Fibroblast of skin of left quadriceps (primary cell): ENCODE data around the gene DUOX1.

Experiments
- DNase-seq, 2 experiments: peaks; one replicate each; pipeline ENCODE4 v3.0.0-alpha.2; 2013; ENCODE audit warnings: low read depth in 2 of 2

The DUOX1 gene

DNA sequence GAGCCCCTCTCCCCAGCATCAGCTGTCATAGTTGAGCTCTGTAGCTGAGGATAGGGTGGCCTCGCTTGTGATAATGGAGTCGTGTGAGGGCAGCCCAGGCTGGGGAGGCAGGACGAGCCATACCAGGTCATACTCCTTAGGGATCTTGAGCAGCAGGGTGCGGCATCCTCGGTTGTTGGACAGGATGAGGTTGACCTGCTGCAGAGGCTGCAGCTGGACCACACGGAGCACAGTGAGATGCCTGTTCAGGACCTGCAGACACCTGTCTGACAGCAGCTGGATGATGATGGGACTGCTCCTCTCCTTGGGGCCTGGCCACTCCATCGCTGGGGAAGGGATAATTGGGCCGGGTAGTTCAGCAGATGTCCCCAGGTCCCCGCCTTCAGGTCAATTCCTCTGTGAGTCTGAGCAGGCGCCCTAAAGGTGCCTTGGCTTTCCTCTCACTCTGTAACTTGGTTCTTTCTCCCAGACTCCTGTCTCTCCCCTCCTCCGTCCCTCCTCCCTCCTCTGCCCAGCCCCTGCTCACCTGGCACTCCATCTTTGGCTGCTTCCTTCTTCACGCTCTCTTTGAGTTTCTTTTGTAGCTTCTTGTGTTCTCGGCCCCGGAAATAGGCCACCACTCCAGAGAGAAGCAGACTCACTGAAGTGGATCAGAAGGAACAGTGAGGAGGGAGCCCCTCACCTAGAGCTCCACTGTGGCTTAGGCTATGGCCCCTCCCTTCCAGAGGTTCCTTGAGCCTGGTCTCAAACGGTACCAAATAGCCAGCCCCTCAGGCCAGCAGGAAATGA is 23.6 kb upstream of the DUOX1 start:
- no peak for DNase-seq

DNA sequence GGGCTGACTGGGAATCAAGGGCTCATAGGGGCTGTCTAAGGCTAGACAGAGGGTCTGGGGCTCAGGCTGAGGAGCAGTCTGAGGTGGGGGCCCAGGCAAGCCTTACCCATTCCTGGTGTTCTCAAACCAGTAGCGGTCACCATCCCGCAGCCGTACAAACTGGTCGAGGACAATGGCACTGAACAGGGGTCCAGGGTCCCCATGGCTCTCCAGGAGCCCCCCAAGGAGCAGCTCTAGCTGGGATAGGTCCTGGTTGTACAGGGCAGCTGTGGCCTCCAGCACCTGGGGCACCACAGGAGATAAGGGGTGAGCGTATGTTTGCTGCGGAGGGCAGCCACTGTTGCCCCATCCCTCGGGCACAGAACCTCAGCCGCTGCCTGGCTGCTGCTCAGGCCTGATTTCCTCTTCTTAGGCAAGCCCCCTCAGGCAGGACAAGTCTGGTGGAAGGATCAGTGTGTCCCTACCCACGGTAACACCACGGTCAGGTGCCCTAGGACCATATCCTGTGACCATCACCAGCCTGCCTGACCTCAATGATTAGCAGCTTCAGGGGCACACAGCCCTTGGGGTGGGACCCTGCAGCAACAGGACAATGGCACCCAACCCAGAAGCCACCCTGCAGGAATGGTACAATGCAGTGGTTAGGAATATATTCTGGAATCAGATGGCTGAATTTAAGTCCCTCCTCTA is 21.7 kb upstream of the DUOX1 start:
- DNase-seq: no peak

- no peak for DNase-seq
Measured at GRCh38 chr15:45110256-45110820, 19.5 kb upstream of the DUOX1 start.

DNA sequence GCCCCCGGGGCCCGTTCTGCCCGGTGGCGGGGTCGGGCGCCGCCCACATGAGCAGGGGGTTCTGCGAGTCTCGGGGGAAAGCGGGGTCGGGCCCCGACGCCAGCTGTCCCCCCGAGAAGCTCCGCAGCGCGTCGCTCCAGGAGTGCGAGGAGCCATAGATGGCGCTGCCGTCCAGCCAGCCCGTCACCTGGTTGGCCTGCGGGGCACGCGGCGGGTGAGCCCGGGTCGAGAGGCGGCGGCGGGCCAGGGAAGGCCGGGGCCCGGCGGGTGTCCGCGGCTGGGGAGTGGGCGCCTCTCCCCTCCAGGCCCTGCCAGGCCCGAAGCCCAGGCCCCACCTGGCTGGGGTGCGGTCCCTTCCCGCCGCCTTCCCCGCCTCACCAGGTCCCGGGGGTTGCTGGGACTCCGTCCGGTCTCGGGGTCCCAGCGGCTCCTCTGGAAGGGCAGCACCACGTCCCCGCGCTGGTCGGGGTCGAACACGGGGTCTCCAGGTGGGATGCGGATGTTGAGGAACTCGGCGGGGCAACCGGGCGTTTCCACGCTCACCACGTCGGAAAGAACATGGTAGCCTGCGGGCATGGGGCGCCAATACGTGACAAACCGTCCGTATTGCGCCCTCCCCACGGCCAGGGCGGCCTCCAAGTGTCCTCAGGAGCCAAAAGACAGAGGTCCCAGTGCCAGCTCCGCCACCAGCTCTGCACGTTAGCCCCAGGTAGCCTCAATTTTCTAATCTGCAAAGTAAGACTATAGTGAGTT is 18.2 kb upstream of the DUOX1 start:
- DNase-seq: no peak

- no peak for DNase-seq
Measured at GRCh38 chr15:45112143-45112590, 17.6 kb upstream of the DUOX1 start.

- DNase-seq: no peak
Measured at GRCh38 chr15:45112591-45113379, 17.0 kb upstream of the DUOX1 start.

DNA sequence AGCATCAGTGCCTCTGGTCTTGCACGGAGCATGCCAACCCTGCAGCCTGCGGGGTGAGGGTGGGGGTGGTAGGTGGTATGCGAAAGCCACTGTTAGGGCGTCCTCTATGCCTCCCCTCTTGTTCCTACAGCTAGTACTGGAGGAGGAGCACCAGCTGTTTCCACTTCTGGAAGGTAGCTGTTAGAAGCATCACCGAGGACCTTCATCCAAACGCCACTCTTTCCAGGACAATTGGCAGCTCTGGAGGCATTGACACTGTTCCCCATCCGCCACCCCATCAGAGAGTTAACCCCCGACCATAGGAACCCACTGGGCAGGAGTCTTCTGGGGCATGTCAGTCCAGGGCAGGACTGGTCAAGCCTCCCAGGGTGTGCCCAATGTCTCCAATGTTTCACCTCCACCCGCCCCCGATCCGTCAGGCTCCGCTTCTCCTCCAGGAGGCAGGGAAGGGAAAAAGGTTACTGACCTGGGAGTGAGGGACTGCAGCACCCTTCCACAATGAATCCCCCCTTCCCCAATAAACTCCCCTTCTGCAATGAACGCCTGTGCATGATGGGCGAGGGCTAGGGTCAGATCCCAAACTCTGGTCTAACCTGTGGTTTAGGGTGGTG is 16.3 kb upstream of the DUOX1 start:
- no peak for DNase-seq

GRCh38 chr15:45114076-45114750 is 15.6 kb upstream of the DUOX1 start, which contains the start of the genes DUOX2 and DUOXA2:
DUOX2 (minus strand) TSS chr15:45114172; CDS start chr15:45113411, 761 bp downstream.
DUOXA2 (plus strand) TSS chr15:45114326; CDS start chr15:45114606, 280 bp downstream.
- no peak for DNase-seq

DNA sequence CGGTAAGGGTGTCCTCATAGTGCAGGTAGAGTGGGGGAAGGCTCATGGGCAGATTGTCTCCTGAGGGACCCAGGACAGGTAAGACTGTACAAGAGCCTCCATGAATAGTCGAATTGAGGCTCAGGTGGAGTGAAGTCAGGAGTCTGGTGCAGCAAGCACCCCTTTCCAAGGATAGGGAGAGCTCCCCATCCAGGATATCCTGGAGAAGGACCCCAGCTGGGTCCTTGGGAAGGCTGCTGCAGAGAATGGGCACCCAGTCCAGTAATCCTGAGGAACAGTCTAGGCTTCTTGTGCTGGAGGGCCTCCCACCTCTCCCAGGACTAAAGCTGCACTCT is 15.1 kb upstream of the DUOX1 start:
- no peak for DNase-seq

- DNase-seq: no peak
Measured at GRCh38 chr15:45115312-45115820, 14.4 kb upstream of the DUOX1 start.

DNA sequence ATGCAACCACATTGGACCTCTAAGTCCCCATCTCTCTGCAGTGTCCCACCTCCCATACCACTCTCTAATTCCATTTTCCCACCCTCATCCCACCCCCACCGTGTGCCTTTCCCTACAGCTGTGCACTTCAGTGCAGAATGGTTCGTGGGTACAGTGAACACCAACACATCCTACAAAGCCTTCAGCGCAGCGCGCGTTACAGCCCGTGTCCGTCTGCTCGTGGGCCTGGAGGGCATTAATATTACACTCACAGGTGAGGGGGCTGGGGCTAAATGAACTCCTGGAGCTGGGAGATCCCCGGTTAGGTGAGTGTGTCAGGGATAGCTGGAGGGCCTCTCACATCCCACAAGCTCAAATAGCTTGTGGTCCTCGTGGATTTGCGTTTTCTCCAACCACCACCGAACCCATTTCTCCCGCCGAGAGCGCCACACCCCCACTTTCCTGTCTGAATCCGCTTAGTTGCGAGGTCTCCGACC is 13.8 kb upstream of the DUOX1 start:
- no peak for DNase-seq

GRCh38 chr15:45116482-45117307 is 13.1 kb upstream of the DUOX1 start:
- no peak for DNase-seq

GRCh38 chr15:45117308-45118130 is 12.3 kb upstream of the DUOX1 start:
- DNase-seq: no peak

DNA sequence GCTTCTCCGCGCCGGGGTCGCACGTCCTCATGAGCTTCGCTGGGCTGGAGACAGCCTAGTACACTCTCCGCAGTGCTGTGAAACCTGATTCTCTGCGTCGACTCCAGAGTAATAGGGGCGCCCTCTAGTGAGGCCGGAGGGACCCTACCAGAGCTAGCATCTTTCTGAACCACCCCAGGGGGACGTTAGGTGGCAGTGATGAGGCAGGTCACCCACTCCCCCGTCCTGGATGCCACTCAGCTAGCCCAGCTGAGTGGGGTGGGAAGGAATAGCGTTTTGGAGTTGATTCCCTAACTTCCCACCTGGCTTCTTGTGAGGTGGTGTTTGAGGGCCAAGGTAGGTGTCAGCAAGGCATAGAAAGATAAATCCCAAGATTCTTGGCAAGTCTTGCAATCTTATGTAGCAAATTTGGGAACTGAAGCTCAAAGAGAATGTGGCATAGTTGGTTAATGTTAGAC is 11.6 kb upstream of the DUOX1 start:
- DNase-seq: peak; percentile 74 to 77

DNA sequence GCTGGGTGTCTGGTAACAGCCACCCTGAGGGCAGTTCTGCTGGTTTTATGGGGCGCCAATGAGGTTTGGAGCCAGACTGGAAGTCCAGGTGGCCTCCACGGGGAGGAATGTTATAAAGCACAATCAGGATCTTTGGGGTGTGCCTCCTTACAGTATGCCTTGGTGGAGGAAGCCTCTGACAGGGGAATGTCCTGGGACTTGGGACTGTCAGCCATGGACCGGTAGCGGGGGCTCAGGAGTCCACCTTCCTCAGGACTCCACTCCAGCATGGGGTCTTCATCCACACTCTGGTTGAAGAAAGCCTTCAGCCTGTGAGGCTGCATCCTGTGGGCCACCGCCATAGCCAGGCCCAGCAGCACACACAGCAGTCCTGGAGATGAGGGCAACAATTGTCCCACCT is 10.8 kb upstream of the DUOX1 start:
- DNase-seq: no peak

DNA sequence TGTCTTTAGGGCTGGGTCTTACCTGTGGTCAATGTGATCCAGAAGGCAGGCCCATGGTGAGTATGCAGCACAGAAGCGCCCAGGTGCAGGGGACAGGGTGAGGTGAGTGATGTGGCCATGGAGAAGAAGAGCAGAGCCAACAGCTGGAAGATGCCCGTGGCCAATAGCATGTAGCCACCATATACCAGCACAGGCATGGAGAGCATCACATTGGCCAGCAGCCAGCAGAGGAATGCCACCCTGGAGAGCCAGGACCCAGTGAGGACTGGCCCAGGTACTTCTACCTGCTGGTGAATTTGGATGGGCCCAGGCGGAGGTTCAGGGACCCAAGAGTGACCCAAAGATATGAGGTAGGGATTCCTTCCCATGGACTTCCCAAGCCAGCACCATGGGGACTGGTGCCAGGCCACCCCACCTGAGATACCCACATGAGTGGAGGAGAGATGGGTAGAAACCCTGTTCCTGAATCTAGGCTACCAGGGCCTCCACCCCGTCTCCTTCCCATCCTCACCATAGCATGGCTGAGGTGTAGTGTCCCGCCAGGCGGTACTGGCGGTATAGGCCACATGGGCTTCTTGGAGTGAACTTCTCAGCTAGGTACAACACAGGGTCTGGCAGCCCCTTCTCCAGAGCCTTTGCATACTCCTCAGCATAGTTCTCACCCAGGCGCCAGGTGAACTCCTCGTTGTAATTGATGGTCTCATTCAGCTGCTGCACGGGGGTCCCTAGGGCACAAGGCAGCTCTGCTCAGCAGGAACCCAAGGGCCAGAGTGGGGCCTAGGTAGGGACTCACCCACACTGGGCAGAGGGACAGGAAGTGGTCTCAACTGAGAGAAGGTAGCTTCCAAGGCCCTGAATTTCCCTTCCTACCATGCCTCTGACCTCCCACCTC is 9.5 kb upstream of the DUOX1 start:
- DNase-seq: no peak

DNA sequence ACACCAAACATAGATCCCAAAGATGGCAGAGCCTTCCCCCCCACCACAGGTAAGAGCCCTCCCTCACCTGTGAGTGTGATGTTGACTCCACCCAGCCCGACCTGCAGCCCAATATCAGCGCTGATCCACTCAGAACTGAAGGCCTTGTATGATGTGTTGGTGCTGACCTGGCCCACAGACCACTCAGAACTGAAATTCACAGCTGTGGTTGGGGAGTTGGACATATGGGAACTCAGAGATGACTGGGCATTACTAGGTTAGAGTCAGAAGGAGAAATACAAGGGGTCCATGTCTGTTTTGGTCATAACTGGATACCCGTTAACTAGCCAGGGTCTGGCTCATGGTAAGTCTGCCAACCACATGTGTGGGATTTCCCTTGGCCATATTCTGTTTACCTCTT is 8.8 kb upstream of the DUOX1 start:
- no peak for DNase-seq
